ENCODE data around the gene EXOC4.
A peak's percentile ranks its signal among the peaks of the same experiment; 100 is the strongest.

The EXOC4 gene

GRCh38 chr7:133742709-133743538, 490.0 kb downstream of the EXOC4 start:
- in situ Hi-C loops (cut with MboI; ENCODE audit: low pct_unique_long_range_greater_than_20kb, low sequenced_read_pairs), result no loop called here
- DNase-seq, result peak; percentile 39

GRCh38 chr7:133744451-133744850, 491.6 kb downstream of the EXOC4 start:
- in situ Hi-C loops (cut with MboI; ENCODE audit: low pct_unique_long_range_greater_than_20kb, low sequenced_read_pairs), result no loop called here
- no peak for DNase-seq

GRCh38 chr7:133746305-133746704, 493.4 kb downstream of the EXOC4 start:
- no peak for DNase-seq
- in situ Hi-C loops (cut with MboI; ENCODE audit: low pct_unique_long_range_greater_than_20kb, low sequenced_read_pairs), result no loop called here

GRCh38 chr7:133746847-133747246, 494.0 kb downstream of the EXOC4 start:
- no peak for DNase-seq
- in situ Hi-C loops (cut with MboI; ENCODE audit: low pct_unique_long_range_greater_than_20kb, low sequenced_read_pairs), result no loop called here

GRCh38 chr7:133748443-133749407, 495.8 kb downstream of the EXOC4 start:
- in situ Hi-C loops (cut with MboI; ENCODE audit: low pct_unique_long_range_greater_than_20kb, low sequenced_read_pairs), result no loop called here
- DNase-seq, result no peak

GRCh38 chr7:133750287-133750686, 497.4 kb downstream of the EXOC4 start:
- DNase-seq, result no peak

GRCh38 chr7:133751079-133751478, 498.2 kb downstream of the EXOC4 start:
- DNase-seq, result no peak
- in situ Hi-C loops (cut with MboI; ENCODE audit: low pct_unique_long_range_greater_than_20kb, low sequenced_read_pairs), result no loop called here

More at GRCh38 chr7:133750287-133750686, 497.4 kb downstream of the EXOC4 start:
- in situ Hi-C loops (cut with MboI; ENCODE audit: low pct_unique_long_range_greater_than_20kb, low sequenced_read_pairs), result no loop called here

GRCh38 chr7:133753513-133753912, 500.6 kb downstream of the EXOC4 start:
- in situ Hi-C loops (cut with MboI; ENCODE audit: low pct_unique_long_range_greater_than_20kb, low sequenced_read_pairs), result no loop called here
- DNase-seq, result no peak

- in situ Hi-C loops (cut with MboI; ENCODE audit: low pct_unique_long_range_greater_than_20kb, low sequenced_read_pairs), result no loop called here
- no peak for DNase-seq
Observed at GRCh38 chr7:133754708-133755107, 501.8 kb downstream of the EXOC4 start.

GRCh38 chr7:133755901-133756300, 503.0 kb downstream of the EXOC4 start:
- no peak for DNase-seq
- in situ Hi-C loops (cut with MboI; ENCODE audit: low pct_unique_long_range_greater_than_20kb, low sequenced_read_pairs), result no loop called here

- no peak for DNase-seq
- in situ Hi-C loops (cut with MboI; ENCODE audit: low pct_unique_long_range_greater_than_20kb, low sequenced_read_pairs), result no loop called here
Observed at GRCh38 chr7:133761443-133761842, 508.6 kb downstream of the EXOC4 start.

GRCh38 chr7:133763076-133763640, 510.3 kb downstream of the EXOC4 start:
- DNase-seq, result no peak
- in situ Hi-C loops (cut with MboI; ENCODE audit: low pct_unique_long_range_greater_than_20kb, low sequenced_read_pairs), result no loop called here

GRCh38 chr7:133769668-133770067, 516.8 kb downstream of the EXOC4 start:
- no peak for DNase-seq
- in situ Hi-C loops (cut with MboI; ENCODE audit: low pct_unique_long_range_greater_than_20kb, low sequenced_read_pairs), result no loop called here

- in situ Hi-C loops (cut with MboI; ENCODE audit: low pct_unique_long_range_greater_than_20kb, low sequenced_read_pairs), result no loop called here
- DNase-seq, result no peak
Observed at GRCh38 chr7:133770863-133771492, 518.1 kb downstream of the EXOC4 start.

GRCh38 chr7:133771788-133772419, 519.0 kb downstream of the EXOC4 start:
- in situ Hi-C loops (cut with MboI; ENCODE audit: low pct_unique_long_range_greater_than_20kb, low sequenced_read_pairs), result no loop called here
- no peak for DNase-seq

- in situ Hi-C loops (cut with MboI; ENCODE audit: low pct_unique_long_range_greater_than_20kb, low sequenced_read_pairs), result no loop called here
- no peak for DNase-seq
Observed at GRCh38 chr7:133773601-133774000, 520.7 kb downstream of the EXOC4 start.

- no peak for DNase-seq
- in situ Hi-C loops (cut with MboI; ENCODE audit: low pct_unique_long_range_greater_than_20kb, low sequenced_read_pairs), result no loop called here
Observed at GRCh38 chr7:133775201-133775600, 522.3 kb downstream of the EXOC4 start.

- in situ Hi-C loops (cut with MboI; ENCODE audit: low pct_unique_long_range_greater_than_20kb, low sequenced_read_pairs), result no loop called here
- DNase-seq, result no peak
Observed at GRCh38 chr7:133776266-133776665, 523.4 kb downstream of the EXOC4 start.

- in situ Hi-C loops (cut with MboI; ENCODE audit: low pct_unique_long_range_greater_than_20kb, low sequenced_read_pairs), result no loop called here
Observed at GRCh38 chr7:133777701-133778100, 524.8 kb downstream of the EXOC4 start.

More at GRCh38 chr7:133777701-133778100, 524.8 kb downstream of the EXOC4 start:
- no peak for DNase-seq

Measured in KBM-7 (cell line).